Endodermal cell (in vitro differentiated cells): ENCODE measurements around the gene SOS2. TPM values are rescaled to one million over a fixed set of nuclear protein-coding genes. Genes with fewer than 3 reads are reported as not detected.

ENCODE experiments used
- DNase-seq: peaks from one replicate; pipeline ENCODE4 v3.0.0-alpha.2; 2017
- H3K27ac ChIP-seq: 2 replicates; pipeline ENCODE4 v1.5.1; 2013; ENCODE audit warnings: mild to moderate bottlenecking, low read depth, low read length, moderate library complexity
- H3K27me3 ChIP-seq: 2 replicates; pipeline ENCODE4 v1.6.1; 2013; ENCODE audit warnings: mild to moderate bottlenecking, low read length, moderate library complexity; ENCODE audit not compliant: insufficient read depth, control insufficient read depth, poor library complexity, severe bottlenecking
- H3K36me3 ChIP-seq: 2 replicates; pipeline ENCODE4 v1.7.0; 2013; ENCODE audit warnings: mild to moderate bottlenecking, low read length, moderate library complexity; ENCODE audit not compliant: control insufficient read depth, insufficient read depth
- H3K4me1 ChIP-seq: one replicate; pipeline ENCODE4 v1.7.0; 2013; ENCODE audit warnings: low read length; ENCODE audit not compliant: control insufficient read depth, insufficient read depth
- H3K4me3 ChIP-seq: 2 replicates; pipeline ENCODE4 v1.5.1; 2013; ENCODE audit warnings: mild to moderate bottlenecking, low read length, moderate library complexity
- H3K9ac ChIP-seq: 2 replicates; pipeline ENCODE4 v1.6.1; 2013; ENCODE audit warnings: mild to moderate bottlenecking, low read length, moderate library complexity; ENCODE audit not compliant: poor library complexity, severe bottlenecking; ENCODE audit errors: extremely low read depth
- H3K9me3 ChIP-seq: 2 replicates; pipeline ENCODE4 v1.6.1; 2013; ENCODE audit warnings: mild to moderate bottlenecking, low read length, moderate library complexity; ENCODE audit not compliant: control insufficient read depth
- H3K27ac Mint-ChIP-seq: 2 replicates; pipeline ENCODE4 v1.8.0; 2020; ENCODE audit warnings: mixed read lengths
- H3K27me3 Mint-ChIP-seq: 2 replicates; pipeline ENCODE4 v1.8.0; 2021; ENCODE audit warnings: mild to moderate bottlenecking, mixed read lengths; ENCODE audit not compliant: insufficient read depth
- H3K36me3 Mint-ChIP-seq: 2 replicates; pipeline ENCODE4 v1.8.0; 2020; ENCODE audit warnings: low read depth, mixed read lengths
- H3K4me1 Mint-ChIP-seq: 2 replicates; pipeline ENCODE4 v1.8.0; 2020; ENCODE audit warnings: mixed read lengths
- H3K4me3 Mint-ChIP-seq: 2 replicates; pipeline ENCODE4 v1.8.0; 2020; ENCODE audit warnings: mild to moderate bottlenecking, moderate library complexity, mixed read lengths
- H3K9me3 Mint-ChIP-seq: 2 replicates; pipeline ENCODE4 v1.8.0; 2020; ENCODE audit warnings: mild to moderate bottlenecking, mixed read lengths
- CTCF ChIP-seq: fragments of 200-600 bp; sonication (generic); conservative IDR thresholded peaks from 2 replicates; pipeline ENCODE4 v1.5.0; 2021; ENCODE audit warnings: antibody characterized with exemption, mild to moderate bottlenecking
- WGBS, 2 experiments: methylation state at CpG; one replicate each; pipeline versions ENCODE4 v1.1.5 to v1.1.7; 2013; ENCODE audit warnings: missing lambda C conversion rate in 2 of 2, mixed read lengths in 1 of 2; ENCODE audit not compliant: insufficient coverage in 1 of 2, insufficient read length in 1 of 2; 5-methylcytosine and 5-hydroxymethylcytosine counted together
- total RNA-seq, 2 donors: library from RNA; stranded (reverse); fragmentation: NEBNext Ultra II Directional in 1 of 2; extraction: Animal tissue kit (Norgen Biotek cat#: 25700) in 1 of 2; gene quantifications; 2 replicates in 1 of 2; 3 replicates in 1 of 2; pipeline ENCODE4 v1.2.1, GENCODE V29; 2021

SOS2 gene
- total RNA-seq, 2 donors from 2014 or later: 19.6 to 20.4 TPM

GRCh38 chr14:50089208-50089607 is 142.2 kb downstream of the SOS2 start:
- 91 to 96% methylated on average over 4 to 5 of the region's 5 CpGs for WGBS, 2 experiments
- no peak overlapping the region for H3K9ac ChIP-seq
- H3K36me3 ChIP-seq: no peaks in the 10 kb centered on the region
- TF ChIP-seq CTCF: no peak
- Mint-ChIP-seq H3K27me3 (no peaks in the 10 kb centered on the region), H3K36me3 (no peaks in the 10 kb centered on the region), H3K4me3 (no peak overlapping the region), H3K9me3 (no peaks in the 10 kb centered on the region), H3K27ac (no peak overlapping the region), H3K4me1 (no peaks in the 10 kb centered on the region)
- no peaks in the 10 kb centered on the region for H3K9me3 ChIP-seq
- H3K27me3 ChIP-seq: no peaks in the 10 kb centered on the region
- H3K4me3 ChIP-seq: no peak overlapping the region
- no peak for DNase-seq
- H3K4me1 ChIP-seq: no peaks in the 10 kb centered on the region
- no peak overlapping the region for H3K27ac ChIP-seq

GRCh38 chr14:50088731-50089130 is 142.6 kb downstream of the SOS2 start:
- H3K4me1 Mint-ChIP-seq: no peaks in the 10 kb centered on the region
- H3K4me3 ChIP-seq: no peak overlapping the region
- H3K4me1 ChIP-seq: no peaks in the 10 kb centered on the region
- no peak overlapping the region for H3K27ac Mint-ChIP-seq
- H3K9me3 Mint-ChIP-seq: no peaks in the 10 kb centered on the region
- no peaks in the 10 kb centered on the region for H3K36me3 Mint-ChIP-seq
- H3K9ac ChIP-seq: no peak overlapping the region
- no peaks in the 10 kb centered on the region for H3K36me3 ChIP-seq
- H3K27me3 Mint-ChIP-seq: no peaks in the 10 kb centered on the region
- no peaks in the 10 kb centered on the region for H3K9me3 ChIP-seq
- no peak overlapping the region for H3K27ac ChIP-seq
- no peaks in the 10 kb centered on the region for H3K27me3 ChIP-seq
- TF ChIP-seq CTCF: no peak
- H3K4me3 Mint-ChIP-seq: no peak overlapping the region
- no peak for DNase-seq
- 0 to 50% methylated on average over 1 to 2 of the region's 2 CpGs for WGBS, 2 experiments

DNA sequence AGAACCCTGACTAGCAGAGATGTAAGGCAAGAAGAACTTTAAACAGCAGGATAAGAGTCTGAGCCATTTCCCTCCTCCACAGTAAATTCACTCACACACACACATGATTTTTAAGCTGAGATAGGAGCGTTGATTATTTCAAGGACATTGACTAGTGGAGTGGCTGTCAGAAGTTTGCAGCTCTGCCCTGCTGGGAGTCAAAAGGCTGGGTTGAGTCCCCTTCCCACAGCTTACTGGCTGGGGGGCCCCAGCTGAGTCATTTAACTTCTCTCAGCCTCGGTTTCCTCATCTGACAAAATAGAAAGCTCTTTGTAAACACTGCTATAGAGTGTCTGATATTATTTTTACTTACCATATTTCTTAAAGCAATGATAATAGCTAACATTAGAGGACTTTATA is 143.3 kb downstream of the SOS2 start:
- Histone ChIP-seq H3K4me1 (no peaks in the 10 kb centered on the region), H3K9ac (no peak overlapping the region), H3K9me3 (no peaks in the 10 kb centered on the region), H3K36me3 (no peaks in the 10 kb centered on the region), H3K27me3 (no peaks in the 10 kb centered on the region), H3K4me3 (no peak overlapping the region), H3K27ac (no peak overlapping the region)
- Mint-ChIP-seq H3K4me1 (no peaks in the 10 kb centered on the region), H3K4me3 (no peak overlapping the region), H3K9me3 (no peaks in the 10 kb centered on the region), H3K27ac (no peak overlapping the region), H3K27me3 (no peaks in the 10 kb centered on the region), H3K36me3 (no peaks in the 10 kb centered on the region)
- no peak for DNase-seq
- no peak for TF ChIP-seq CTCF
- WGBS, 2 experiments: 96% methylated on average over 2 of the region's 2 CpGs; no CpG with 5 or more reads in 1 of the 2 experiments
